GM13977 (cell line): ENCODE results near the gene ITLN1.
A peak's percentile ranks its signal among the peaks of the same experiment; 100 is the strongest.
"Not testable (repeated sequence)": the region's sequence is repeated elsewhere in the genome, so short reads cannot be mapped to it uniquely, and the experiment has no call there.

Experiments
- DNase-seq: peaks from one replicate; pipeline ENCODE4 v3.0.0; 2012; ENCODE audit warnings: low spot score
- CTCF ChIP-seq: IDR thresholded peaks from 2 replicates; pipeline ENCODE4 v1.5.1; 2012; ENCODE audit warnings: mild to moderate bottlenecking, control low read depth; ENCODE audit not compliant: insufficient read depth; ENCODE audit errors: extremely low read depth, missing control alignments
- in situ Hi-C: fragments of 300-500 bp; cut with MboI; formaldehyde crosslinking; loops from one replicate; pipeline ENCODE4 v1.12.0; 2022; ENCODE audit warnings: low sequenced_read_pairs, low pct_unique_long_range_greater_than_20kb, mixed read lengths, inconsistent platforms; ENCODE audit not compliant: unreplicated experiment

The ITLN1 gene

DNA sequence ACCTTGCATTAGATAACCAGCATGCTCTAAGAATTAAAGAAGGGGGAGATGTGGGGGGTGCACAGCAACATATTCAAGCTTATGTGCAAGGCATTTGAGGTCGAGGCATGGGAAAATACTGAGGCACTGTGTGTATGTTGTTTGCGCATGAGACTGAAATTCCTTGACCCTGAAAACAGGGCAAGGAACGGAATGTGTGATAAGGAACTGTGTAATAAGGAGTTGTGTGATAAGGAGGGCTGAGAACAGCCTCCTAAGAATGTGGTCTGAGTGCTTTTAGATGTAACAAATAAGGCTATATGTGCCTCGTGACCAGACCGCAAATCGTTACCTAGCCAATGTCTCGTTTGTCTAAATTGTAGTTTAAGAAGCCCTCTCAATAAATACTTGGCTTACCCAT lies 26.5 kb upstream of the ITLN1 start:
- DNase-seq = no peak
- in situ Hi-C loops = no loop called here
- no peak for TF ChIP-seq CTCF

DNA sequence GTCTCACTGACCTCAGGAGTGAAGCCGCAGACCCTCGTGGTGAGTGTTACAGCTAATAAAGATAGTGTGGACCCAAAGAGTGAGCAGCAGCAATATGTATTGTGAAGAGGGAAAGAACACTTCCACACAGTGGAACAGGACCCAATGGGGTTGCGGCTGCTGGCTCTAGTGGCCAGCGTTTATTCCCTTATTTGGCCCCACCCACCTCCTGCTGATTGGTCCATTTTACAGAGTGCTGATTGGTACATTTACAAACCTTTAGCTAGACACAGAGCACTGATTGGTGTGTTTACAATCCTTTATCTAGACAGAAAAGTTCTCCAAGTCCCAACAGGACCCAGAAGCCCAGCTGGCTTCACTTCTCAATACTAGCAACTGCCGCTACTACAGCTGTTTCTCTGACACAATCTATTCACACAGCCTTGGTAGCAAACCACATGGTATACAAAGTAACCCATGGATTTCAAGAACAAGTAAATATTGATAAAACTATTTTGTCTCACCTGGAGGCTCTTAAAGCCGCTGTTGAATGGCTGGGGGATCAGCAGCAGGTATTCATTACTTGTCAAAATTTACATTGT lies 25.3 kb upstream of the ITLN1 start:
- no peak for TF ChIP-seq CTCF
- no peak for DNase-seq
- in situ Hi-C loops = no loop called here

- no peak for DNase-seq
- no peak for TF ChIP-seq CTCF
- in situ Hi-C loops = no loop called here
These were observed 23.0 kb upstream of the ITLN1 start for GRCh38 chr1:160907976-160908375.

GRCh38 chr1:160905617-160905989 lies 20.6 kb upstream of the ITLN1 start:
- no peak for TF ChIP-seq CTCF
- no peak for DNase-seq
- in situ Hi-C loops = no loop called here

DNA sequence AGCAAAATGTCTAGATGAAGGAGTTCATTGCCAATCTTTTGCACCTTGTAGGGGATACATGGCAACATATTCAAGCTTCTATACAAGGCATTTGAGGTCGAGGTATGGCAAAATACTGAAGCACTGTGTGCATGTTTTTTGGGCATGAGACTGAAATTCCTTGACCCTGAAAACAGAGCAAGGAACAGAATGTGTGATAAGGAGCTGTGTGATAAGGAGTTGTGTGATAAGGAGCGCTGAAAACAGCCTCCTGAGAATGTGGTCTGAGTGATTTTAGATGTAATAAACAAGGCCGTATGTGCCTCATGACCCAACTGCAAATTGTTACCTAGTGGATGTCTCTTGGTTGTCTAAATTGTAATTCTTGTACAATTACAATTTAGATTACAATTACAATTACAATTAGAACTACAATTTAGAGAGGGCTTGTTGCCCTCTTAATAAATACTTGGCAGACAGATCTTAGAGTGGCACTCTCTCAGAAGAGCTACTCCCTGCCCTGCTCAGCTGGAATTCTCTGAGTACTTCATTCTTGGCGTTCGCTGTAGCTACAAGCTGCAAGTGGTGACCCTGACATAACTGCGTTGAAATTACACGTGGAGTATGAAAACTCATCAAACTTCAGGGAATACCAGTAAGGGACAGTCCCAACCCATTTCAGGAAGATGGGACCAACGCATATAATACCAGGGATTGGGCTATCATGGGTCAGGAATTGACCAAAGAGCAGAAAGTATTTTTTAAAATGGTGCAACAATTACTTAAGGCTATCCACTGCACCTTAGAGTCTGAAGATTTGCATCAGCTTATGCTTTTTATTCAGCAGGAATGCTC lies 20.0 kb upstream of the ITLN1 start:
- in situ Hi-C loops = no loop called here
- no peak for TF ChIP-seq CTCF
- no peak for DNase-seq

GRCh38 chr1:160902251-160902650 lies 17.3 kb upstream of the ITLN1 start:
- DNase-seq, in situ Hi-C loops: not testable (repeated sequence)

- DNase-seq = no peak
- in situ Hi-C loops = no loop called here
- TF ChIP-seq CTCF = peak; percentile 6
These were observed 16.8 kb upstream of the ITLN1 start for GRCh38 chr1:160901768-160902167.

- in situ Hi-C loops = not testable (repeated sequence)
These were observed 15.7 kb upstream of the ITLN1 start for GRCh38 chr1:160900683-160901082.

GRCh38 chr1:160894368-160895135 lies 9.6 kb upstream of the ITLN1 start:
- DNase-seq, in situ Hi-C loops: not testable (repeated sequence)

More at GRCh38 chr1:160900683-160901082, 15.7 kb upstream of the ITLN1 start:
- not testable (repeated sequence) for DNase-seq
